ENCODE data around the gene ST6GAL1.

DNA sequence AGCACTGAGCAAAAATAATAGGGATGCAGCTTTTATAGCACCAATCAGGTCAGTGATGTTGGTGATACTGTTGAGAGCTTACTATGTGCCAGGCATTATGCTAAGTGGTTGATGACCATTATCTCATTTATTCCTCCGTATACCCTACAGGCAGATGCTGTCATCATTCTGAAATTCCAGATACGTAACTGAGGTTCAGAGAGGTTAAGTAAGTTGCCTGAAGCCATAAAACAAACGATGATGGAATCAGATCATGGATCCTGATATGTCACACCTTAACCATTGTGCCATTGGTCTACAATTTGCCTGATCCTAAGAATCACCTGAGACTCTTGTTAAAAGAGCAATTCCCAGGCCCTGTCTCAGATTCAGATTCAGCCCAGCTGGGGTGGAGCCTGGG is 49.5 kb downstream of the ST6GAL1 start:
- TF ChIP-seq MYC (IDR thresholded peaks at IDR 0.05; ENCODE audit: low read depth, low read length) = no peak
- TF ChIP-seq, protein P1, sequence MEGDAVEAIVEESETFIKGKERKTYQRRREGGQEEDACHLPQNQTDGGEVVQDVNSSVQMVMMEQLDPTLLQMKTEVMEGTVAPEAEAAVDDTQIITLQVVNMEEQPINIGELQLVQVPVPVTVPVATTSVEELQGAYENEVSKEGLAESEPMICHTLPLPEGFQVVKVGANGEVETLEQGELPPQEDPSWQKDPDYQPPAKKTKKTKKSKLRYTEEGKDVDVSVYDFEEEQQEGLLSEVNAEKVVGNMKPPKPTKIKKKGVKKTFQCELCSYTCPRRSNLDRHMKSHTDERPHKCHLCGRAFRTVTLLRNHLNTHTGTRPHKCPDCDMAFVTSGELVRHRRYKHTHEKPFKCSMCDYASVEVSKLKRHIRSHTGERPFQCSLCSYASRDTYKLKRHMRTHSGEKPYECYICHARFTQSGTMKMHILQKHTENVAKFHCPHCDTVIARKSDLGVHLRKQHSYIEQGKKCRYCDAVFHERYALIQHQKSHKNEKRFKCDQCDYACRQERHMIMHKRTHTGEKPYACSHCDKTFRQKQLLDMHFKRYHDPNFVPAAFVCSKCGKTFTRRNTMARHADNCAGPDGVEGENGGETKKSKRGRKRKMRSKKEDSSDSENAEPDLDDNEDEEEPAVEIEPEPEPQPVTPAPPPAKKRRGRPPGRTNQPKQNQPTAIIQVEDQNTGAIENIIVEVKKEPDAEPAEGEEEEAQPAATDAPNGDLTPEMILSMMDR (IDR thresholded peaks at IDR 0.05; ENCODE audit: low read depth, low read length) = no peak
- TF ChIP-seq POLR2A (IDR thresholded peaks at IDR 0.05; ENCODE audit: extremely low read depth, insufficient read length) = no peak

Data from NB4 (cell line).